Measurements from ENCODE around the gene CCDC124.

Gene CCDC124

DNA sequence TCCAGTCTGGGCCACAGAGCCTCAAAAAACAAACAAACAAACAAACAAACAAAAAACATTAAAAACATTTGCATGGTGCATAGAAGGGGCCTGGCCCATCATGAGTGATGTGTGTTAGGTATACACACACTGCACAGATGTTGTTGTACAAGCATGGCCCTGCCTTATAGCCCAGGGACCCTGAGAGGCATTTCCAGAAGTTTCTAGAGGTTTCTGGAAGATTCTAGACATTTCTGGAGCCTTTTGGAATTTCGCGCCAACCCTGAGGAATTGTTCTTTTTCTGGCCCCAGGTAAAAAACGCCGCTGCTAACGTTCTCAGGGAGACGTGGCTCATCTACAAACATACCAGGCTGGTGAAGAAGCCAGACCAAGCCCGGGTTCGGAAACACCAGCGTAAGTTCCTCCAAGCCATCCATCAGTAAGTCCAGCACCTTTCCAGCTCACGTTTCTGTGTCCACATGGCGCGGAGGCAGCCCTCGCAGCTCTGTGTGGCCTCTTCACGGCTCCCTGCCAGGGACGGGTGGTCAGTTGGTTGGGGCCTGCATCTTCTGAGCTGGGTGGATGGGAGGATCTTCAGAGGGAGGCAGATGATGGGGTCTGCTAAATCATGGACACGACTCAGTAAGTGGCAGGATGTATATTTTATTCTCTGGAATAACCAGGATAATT lies 56.7 kb downstream of the CCDC124 start:
- no peak for DNase-seq

DNA sequence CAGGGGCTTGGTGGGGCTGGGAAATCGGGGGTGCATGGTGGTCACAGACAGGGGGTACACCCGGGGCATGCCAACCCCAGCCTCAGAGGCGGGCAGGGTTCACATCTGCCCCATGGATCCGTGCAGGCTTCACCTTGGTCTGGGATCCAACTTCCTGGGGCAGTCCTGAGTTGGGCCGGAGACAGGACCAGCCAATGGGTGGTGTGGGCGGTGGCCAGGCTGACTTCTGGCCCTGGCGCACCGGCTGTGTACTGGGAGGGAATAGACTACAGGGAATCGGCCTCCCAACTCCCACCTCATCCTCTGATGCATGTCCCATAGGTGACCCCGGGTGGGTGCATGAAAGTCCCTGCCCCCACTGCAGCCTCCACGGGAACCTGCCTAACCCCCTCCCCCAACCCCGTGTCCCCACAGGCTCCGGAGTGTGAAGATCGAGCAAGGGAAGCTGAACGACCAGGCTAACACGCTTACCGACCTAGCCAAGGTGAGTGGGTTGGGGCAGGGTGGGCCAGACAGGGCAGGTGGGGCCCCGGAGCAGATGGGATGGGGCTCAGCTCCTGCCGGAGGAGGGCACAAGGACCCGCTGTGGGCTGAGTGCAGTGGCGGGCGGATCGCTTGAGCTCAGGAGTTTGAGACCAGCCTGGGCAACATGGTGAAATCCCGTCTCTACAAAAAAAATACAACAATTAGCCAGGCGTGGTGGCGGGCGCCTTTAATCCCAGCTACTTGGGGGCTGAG lies 60.4 kb downstream of the CCDC124 start:
- DNase-seq = no peak
